Transverse colon (tissue), 4 donors: ENCODE results near the gene ADAMTS6.

Source experiments
- POLR2AphosphoS5 ChIP-seq, 3 donors: sonication (generic); formaldehyde crosslinking; IDR thresholded peaks; one replicate each; pipeline ENCODE4 v1.6.1; 2016; ENCODE audit warnings: antibody characterized with exemption in 3 of 3
- TF ChIP-seq, protein P1 (sequence below), 5 experiments: fragments of 200-600 bp in 3 of 5; fragments of 450-650 bp in 2 of 5; sonication (generic) in 3 of 5; IDR thresholded peaks; 1 replicate in 2 of 5; 2 replicates in 3 of 5; pipeline ENCODE4 v1.5.1; 2016 to 2017; ENCODE audit warnings: antibody characterized with exemption in 5 of 5, inconsistent platforms in 3 of 5, mild to moderate bottlenecking in 2 of 5, moderate library complexity in 1 of 5

DNA sequence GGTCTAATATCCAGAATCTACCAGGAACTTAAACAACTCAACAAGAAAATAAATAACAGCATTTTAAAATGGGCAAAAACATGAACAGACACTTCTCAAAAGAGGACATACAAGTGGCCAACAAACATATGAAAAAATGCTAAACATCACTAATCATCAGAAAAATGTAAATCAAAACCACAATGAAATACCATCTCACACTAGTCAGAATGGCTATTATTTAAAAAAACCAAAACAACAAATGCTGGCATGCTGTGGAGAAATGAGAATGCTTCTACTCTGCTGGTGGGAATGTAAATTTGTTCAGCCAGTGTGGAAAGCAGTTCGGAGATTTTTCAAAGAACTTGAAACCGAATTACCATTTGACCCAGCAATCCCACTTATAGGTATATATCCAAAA is 63.1 kb downstream of the ADAMTS6 start:
- TF ChIP-seq, protein P1, sequence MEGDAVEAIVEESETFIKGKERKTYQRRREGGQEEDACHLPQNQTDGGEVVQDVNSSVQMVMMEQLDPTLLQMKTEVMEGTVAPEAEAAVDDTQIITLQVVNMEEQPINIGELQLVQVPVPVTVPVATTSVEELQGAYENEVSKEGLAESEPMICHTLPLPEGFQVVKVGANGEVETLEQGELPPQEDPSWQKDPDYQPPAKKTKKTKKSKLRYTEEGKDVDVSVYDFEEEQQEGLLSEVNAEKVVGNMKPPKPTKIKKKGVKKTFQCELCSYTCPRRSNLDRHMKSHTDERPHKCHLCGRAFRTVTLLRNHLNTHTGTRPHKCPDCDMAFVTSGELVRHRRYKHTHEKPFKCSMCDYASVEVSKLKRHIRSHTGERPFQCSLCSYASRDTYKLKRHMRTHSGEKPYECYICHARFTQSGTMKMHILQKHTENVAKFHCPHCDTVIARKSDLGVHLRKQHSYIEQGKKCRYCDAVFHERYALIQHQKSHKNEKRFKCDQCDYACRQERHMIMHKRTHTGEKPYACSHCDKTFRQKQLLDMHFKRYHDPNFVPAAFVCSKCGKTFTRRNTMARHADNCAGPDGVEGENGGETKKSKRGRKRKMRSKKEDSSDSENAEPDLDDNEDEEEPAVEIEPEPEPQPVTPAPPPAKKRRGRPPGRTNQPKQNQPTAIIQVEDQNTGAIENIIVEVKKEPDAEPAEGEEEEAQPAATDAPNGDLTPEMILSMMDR (IDR thresholded peaks at IDR 0.05) = no peak
- TF ChIP-seq POLR2AphosphoS5 (IDR thresholded peaks at IDR 0.05) = no peak
